Hematopoietic multipotent progenitor cell treated with erythropoietin and hydrocortisone succinate and interleukin-3 and kit ligand, for 8 days (in vitro differentiated cells): ENCODE data around the gene MTMR3.

Experiments
- DNase-seq: peaks from one replicate; pipeline ENCODE4 v3.0.0-alpha.2; 2015

MTMR3 gene

GRCh38 chr22:29917052-29917902, 34.3 kb downstream of the MTMR3 start:
- DNase-seq, result no peak

- DNase-seq, result no peak
Measured at GRCh38 chr22:29925402-29925801, 42.4 kb downstream of the MTMR3 start.

GRCh38 chr22:29926057-29926456, 43.1 kb downstream of the MTMR3 start:
- no peak for DNase-seq

GRCh38 chr22:29932136-29932535, 49.2 kb downstream of the MTMR3 start:
- no peak for DNase-seq

- no peak for DNase-seq
Measured at GRCh38 chr22:29933619-29934018, 50.6 kb downstream of the MTMR3 start.

- DNase-seq, result no peak
Measured at GRCh38 chr22:29934596-29934995, 51.6 kb downstream of the MTMR3 start.

GRCh38 chr22:29936186-29936585, 53.2 kb downstream of the MTMR3 start:
- no peak for DNase-seq

GRCh38 chr22:29937940-29938693, 55.1 kb downstream of the MTMR3 start:
- peak; percentile 20 for DNase-seq

- no peak for DNase-seq
Measured at GRCh38 chr22:29940526-29940925, 57.6 kb downstream of the MTMR3 start.

- DNase-seq, result no peak
Measured at GRCh38 chr22:29944339-29944738, 61.4 kb downstream of the MTMR3 start.

GRCh38 chr22:29945435-29945834, 62.5 kb downstream of the MTMR3 start:
- no peak for DNase-seq

GRCh38 chr22:29946220-29946619, 63.2 kb downstream of the MTMR3 start:
- peak; percentile 37 for DNase-seq

GRCh38 chr22:29947410-29948384, 64.7 kb downstream of the MTMR3 start:
- DNase-seq, result no peak

GRCh38 chr22:29948385-29948769, 65.4 kb downstream of the MTMR3 start:
- DNase-seq, result no peak

GRCh38 chr22:29949872-29950271, 66.9 kb downstream of the MTMR3 start:
- DNase-seq, result no peak

GRCh38 chr22:29951791-29952413, 68.9 kb downstream of the MTMR3 start:
- DNase-seq, result peak; percentile 99

- DNase-seq, result peak; percentile 86
Measured at GRCh38 chr22:29954203-29954855, 71.4 kb downstream of the MTMR3 start.

GRCh38 chr22:29956680-29957079, 73.7 kb downstream of the MTMR3 start:
- DNase-seq, result no peak

- DNase-seq, result no peak
Measured at GRCh38 chr22:29958170-29958569, 75.2 kb downstream of the MTMR3 start.

GRCh38 chr22:29964776-29965175, 81.8 kb downstream of the MTMR3 start:
- no peak for DNase-seq

- DNase-seq, result no peak
Measured at GRCh38 chr22:29967461-29967860, 84.5 kb downstream of the MTMR3 start.

GRCh38 chr22:29971607-29972006, 88.6 kb downstream of the MTMR3 start:
- DNase-seq, result no peak
